ENCODE results near the gene HMOX2.

Gene HMOX2

GRCh38 chr16:4495766-4496165, 19.6 kb downstream of the HMOX2 start:
- CTCF ChIA-PET: interaction anchor here (1.9 to 2.0 kb wide), 2 partner anchors 11 to 12 kb away, joined by 6 to 7 read pairs; no protein-coding TSS in a partner anchor
- TF ChIP-seq CTCF (IDR thresholded peaks at IDR 0.05; ENCODE audit: control extremely low read depth, extremely low read depth, low read depth, missing control alignments): no peak
- DNase-seq (ENCODE audit: extremely low spot score): no peak
- POLR2A ChIA-PET: no interaction called here

GRCh38 chr16:4496305-4496704, 20.1 kb downstream of the HMOX2 start:
- ChIA-PET CTCF (interaction anchor here (0.9 to 2.0 kb wide), 4 partner anchors 10 to 18 kb away, joined by 3 to 6 read pairs (median 3); no protein-coding TSS in a partner anchor), POLR2A (interaction anchor here (0.6 to 0.7 kb wide), 2 partner anchors 60 to 129 kb away, joined by 3 to 6 read pairs; no protein-coding TSS in a partner anchor)
- no peak for DNase-seq (ENCODE audit: extremely low spot score)
- TF ChIP-seq CTCF (IDR thresholded peaks at IDR 0.05; ENCODE audit: control extremely low read depth, extremely low read depth, low read depth, missing control alignments): no peak

GRCh38 chr16:4498546-4499195, 22.5 kb downstream of the HMOX2 start:
- TF ChIP-seq CTCF (IDR thresholded peaks at IDR 0.05; ENCODE audit: control extremely low read depth, extremely low read depth, low read depth, missing control alignments): no peak
- POLR2A ChIA-PET: no interaction called here
- CTCF ChIA-PET: interaction anchor here (1.0 to 1.9 kb wide), 6 partner anchors 9 to 87 kb away, joined by 3 to 9 read pairs (median 4); partner anchors contain the start of gene HMOX2
- DNase-seq (ENCODE audit: extremely low spot score): no peak

- TF ChIP-seq CTCF (IDR thresholded peaks at IDR 0.05; ENCODE audit: control extremely low read depth, extremely low read depth, low read depth, missing control alignments): no peak
- ChIA-PET POLR2A (no interaction called here), CTCF (interaction anchor here (1.0 to 2.7 kb wide), 8 partner anchors 8 to 87 kb away, joined by 3 to 11 read pairs (median 4); partner anchors contain the start of gene HMOX2)
- no peak for DNase-seq (ENCODE audit: extremely low spot score)
Measured at GRCh38 chr16:4499196-4499555, 23.0 kb downstream of the HMOX2 start.

- CTCF ChIA-PET: interaction anchor here (0.9 to 2.7 kb wide), 12 partner anchors 13 to 456 kb away, joined by 3 to 11 read pairs (median 4); partner anchors contain the start of gene HMOX2
- TF ChIP-seq CTCF (IDR thresholded peaks at IDR 0.05; ENCODE audit: control extremely low read depth, extremely low read depth, low read depth, missing control alignments): no peak
- POLR2A ChIA-PET: interaction anchor here (0.6 kb wide), 1 partner anchor 53 kb away, joined by 3 read pairs; no protein-coding TSS in a partner anchor
- DNase-seq (ENCODE audit: extremely low spot score): no peak
Measured at GRCh38 chr16:4500272-4500671, 24.1 kb downstream of the HMOX2 start.

- ChIA-PET CTCF (interaction anchor here (0.9 to 2.7 kb wide), 10 partner anchors 14 to 115 kb away, joined by 3 to 11 read pairs (median 4); partner anchors contain the start of gene HMOX2), POLR2A (interaction anchor here (0.6 kb wide), 2 partner anchors 54 to 130 kb away, joined by 3 to 4 read pairs; no protein-coding TSS in a partner anchor)
- no peak for TF ChIP-seq CTCF (IDR thresholded peaks at IDR 0.05; ENCODE audit: control extremely low read depth, extremely low read depth, low read depth, missing control alignments)
- no peak for DNase-seq (ENCODE audit: extremely low spot score)
Measured at GRCh38 chr16:4501071-4501478, 24.9 kb downstream of the HMOX2 start.

All from GM10248 (cell line).